Ovary (tissue), 3 donors: ENCODE results near the gene CCDC7.

Experiments used
- CTCF ChIP-seq, 3 donors: fragments of 450-650 bp in 2 of 3; fragments of 200-600 bp in 1 of 3; IDR thresholded peaks; one replicate each; pipeline versions ENCODE4 v1.5.1 to v1.8.0; 2016 to 2022; ENCODE audit warnings: antibody characterized with exemption in 3 of 3, mild to moderate bottlenecking in 1 of 3
- EP300 ChIP-seq: sonication (generic); formaldehyde crosslinking; IDR thresholded peaks from one replicate; pipeline ENCODE4 v1.6.1; 2017; ENCODE audit warnings: antibody characterized with exemption
- POLR2A ChIP-seq: fragments of 450-650 bp; IDR thresholded peaks from one replicate; pipeline ENCODE4 v1.6.1; 2017; ENCODE audit warnings: antibody characterized with exemption, mild to moderate bottlenecking, moderate library complexity
- donor health status: DM: no; HTN: no; CAD: no.

GRCh38 chr10:32888161-32888927, 442.4 kb downstream of the CCDC7 start:
- TF ChIP-seq POLR2A: no peak
- no peak for TF ChIP-seq CTCF (IDR thresholded peaks at IDR 0.05)
- no peak for TF ChIP-seq EP300
